Measurements from ENCODE around the gene GNAZ. TPM values are rescaled to one million over a fixed set of nuclear protein-coding genes. Genes with fewer than 3 reads are reported as not detected.
A peak's percentile ranks its signal among the peaks of the same experiment; 100 is the strongest.

The GNAZ gene
- total and polyA plus RNA-seq, 9 donors: 3.0 to 4.8 (median 3.7) TPM

DNA sequence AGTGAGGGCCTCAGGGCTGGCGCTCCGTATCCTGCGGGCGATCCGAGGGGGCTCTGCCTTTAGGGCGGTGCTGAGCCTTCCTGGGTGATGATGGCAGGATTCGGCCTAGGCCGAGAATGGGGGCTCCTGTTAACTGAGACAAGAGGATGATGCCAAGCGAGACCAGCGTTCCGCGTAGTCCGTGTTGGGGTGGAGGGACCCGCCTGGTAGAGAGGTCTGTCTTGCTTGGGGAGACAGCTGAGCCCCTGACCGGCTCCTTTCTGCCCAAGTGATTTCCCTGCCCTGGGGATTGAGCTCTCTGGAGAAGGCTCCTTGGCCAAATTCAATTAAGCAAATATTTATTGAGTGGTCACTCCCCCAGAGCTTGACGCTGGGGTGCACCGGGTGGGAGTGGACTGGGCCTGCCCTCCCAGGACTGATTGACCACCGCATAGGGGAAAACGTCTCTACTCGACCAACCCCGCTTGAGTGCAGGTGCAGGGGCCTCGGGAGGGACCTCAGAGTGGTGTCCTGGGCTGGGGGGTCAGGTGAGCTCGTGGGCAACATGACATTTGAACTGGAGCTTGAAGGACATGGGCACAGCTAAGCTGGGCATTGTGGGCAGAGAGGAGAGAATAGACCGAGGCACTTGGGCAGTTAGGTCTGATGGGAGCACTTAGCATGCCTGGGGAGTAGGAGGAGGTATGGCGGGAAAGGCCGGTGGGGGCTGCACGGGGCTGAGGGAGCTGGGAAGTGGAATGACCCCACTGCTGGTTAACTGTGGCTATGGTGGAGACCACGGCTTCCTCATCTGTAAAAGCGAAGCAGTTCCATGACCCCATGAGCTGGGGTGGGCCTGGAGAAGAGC, 1.1 kb downstream of the GNAZ start:
- Histone ChIP-seq H3K4me1 (ENCODE audit: control insufficient read depth, insufficient read depth, low read length) (peaks cover 20% of the 10 kb centered on the region), H3K36me3 (ENCODE audit: control insufficient read depth, insufficient read depth, low read length) (no peaks in the 10 kb centered on the region), H3K4me3 (ENCODE audit: low read length) (peak overlapping the region; percentile 35), H3K27me3 (ENCODE audit: control insufficient read depth, insufficient read depth, low read length) (peaks cover 47% of the 10 kb centered on the region), H3K9me3 (replicated peaks; ENCODE audit: control insufficient read depth, low read depth, low read length) (no peaks in the 10 kb centered on the region), H3K27ac (ENCODE audit: low read length) (no peak overlapping the region)
- DNase-seq: no peak
- 51% methylated on average over 17 of the region's 29 CpGs for WGBS (ENCODE audit: insufficient coverage)

- WGBS (ENCODE audit: insufficient coverage): 65% methylated on average over 5 of the region's 11 CpGs
- Histone ChIP-seq H3K4me3 (ENCODE audit: low read length) (no peak overlapping the region), H3K36me3 (ENCODE audit: control insufficient read depth, insufficient read depth, low read length) (no peaks in the 10 kb centered on the region), H3K27me3 (ENCODE audit: control insufficient read depth, insufficient read depth, low read length) (peaks cover 45% of the 10 kb centered on the region), H3K27ac (ENCODE audit: low read length) (no peak overlapping the region), H3K9me3 (replicated peaks; ENCODE audit: control insufficient read depth, low read depth, low read length) (no peaks in the 10 kb centered on the region), H3K4me1 (ENCODE audit: control insufficient read depth, insufficient read depth, low read length) (peaks cover 20% of the 10 kb centered on the region)
- DNase-seq: no peak
Measured at GRCh38 chr22:23072077-23072910, 2.0 kb downstream of the GNAZ start.

- H3K9me3 ChIP-seq (replicated peaks; ENCODE audit: control insufficient read depth, low read depth, low read length): no peaks in the 10 kb centered on the region
- no peaks in the 10 kb centered on the region for H3K36me3 ChIP-seq (ENCODE audit: control insufficient read depth, insufficient read depth, low read length)
- 68% methylated on average over 8 of the region's 11 CpGs for WGBS (ENCODE audit: insufficient coverage)
- H3K4me3 ChIP-seq (ENCODE audit: low read length): no peak overlapping the region
- DNase-seq: no peak
- H3K4me1 ChIP-seq (ENCODE audit: control insufficient read depth, insufficient read depth, low read length): peaks cover 20% of the 10 kb centered on the region
- no peak overlapping the region for H3K27ac ChIP-seq (ENCODE audit: low read length)
- H3K27me3 ChIP-seq (ENCODE audit: control insufficient read depth, insufficient read depth, low read length): peaks cover 43% of the 10 kb centered on the region
Measured at GRCh38 chr22:23072911-23073491, 2.7 kb downstream of the GNAZ start.

- Histone ChIP-seq H3K9me3 (replicated peaks; ENCODE audit: control insufficient read depth, low read depth, low read length) (no peaks in the 10 kb centered on the region), H3K36me3 (ENCODE audit: control insufficient read depth, insufficient read depth, low read length) (no peaks in the 10 kb centered on the region), H3K27ac (ENCODE audit: low read length) (no peak overlapping the region), H3K27me3 (ENCODE audit: control insufficient read depth, insufficient read depth, low read length) (peaks cover 37% of the 10 kb centered on the region), H3K4me3 (ENCODE audit: low read length) (no peak overlapping the region), H3K4me1 (ENCODE audit: control insufficient read depth, insufficient read depth, low read length) (peaks cover 20% of the 10 kb centered on the region)
- DNase-seq: no peak
- WGBS (ENCODE audit: insufficient coverage): 73% methylated on average over 12 of the region's 13 CpGs
Measured at GRCh38 chr22:23073526-23074229, 3.4 kb downstream of the GNAZ start.

DNA sequence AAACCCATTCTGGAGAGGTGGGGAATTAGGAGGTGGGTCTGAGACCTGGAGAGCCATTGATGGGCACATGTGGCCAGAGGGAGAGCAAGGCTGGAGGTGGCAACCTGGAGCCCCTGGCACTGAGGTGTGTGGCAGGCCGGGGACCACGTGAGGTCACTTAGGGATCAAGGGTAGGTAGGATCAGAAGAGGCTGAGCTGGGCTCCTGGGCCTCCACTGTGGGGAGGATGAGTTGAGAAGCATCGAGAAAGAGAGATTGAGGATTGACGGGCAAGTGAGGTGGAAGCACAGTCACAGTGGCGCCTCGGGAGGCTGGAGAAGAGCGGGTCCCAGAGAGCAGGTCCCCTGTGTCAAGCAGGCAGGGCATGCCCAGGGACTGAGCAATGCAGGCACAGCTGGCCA, 4.1 kb downstream of the GNAZ start:
- no peak for DNase-seq
- 93% methylated on average over 7 of the region's 7 CpGs for WGBS (ENCODE audit: insufficient coverage)
- peaks cover 16% of the 10 kb centered on the region for H3K4me1 ChIP-seq (ENCODE audit: control insufficient read depth, insufficient read depth, low read length)
- H3K4me3 ChIP-seq (ENCODE audit: low read length): no peak overlapping the region
- no peak overlapping the region for H3K27ac ChIP-seq (ENCODE audit: low read length)
- no peaks in the 10 kb centered on the region for H3K9me3 ChIP-seq (replicated peaks; ENCODE audit: control insufficient read depth, low read depth, low read length)
- H3K36me3 ChIP-seq (ENCODE audit: control insufficient read depth, insufficient read depth, low read length): no peaks in the 10 kb centered on the region
- H3K27me3 ChIP-seq (ENCODE audit: control insufficient read depth, insufficient read depth, low read length): peaks cover 32% of the 10 kb centered on the region

- H3K36me3 ChIP-seq (ENCODE audit: control insufficient read depth, insufficient read depth, low read length): no peaks in the 10 kb centered on the region
- WGBS (ENCODE audit: insufficient coverage): 100% methylated on average over 2 of the region's 4 CpGs
- no peaks in the 10 kb centered on the region for H3K9me3 ChIP-seq (replicated peaks; ENCODE audit: control insufficient read depth, low read depth, low read length)
- H3K27me3 ChIP-seq (ENCODE audit: control insufficient read depth, insufficient read depth, low read length): peaks cover 28% of the 10 kb centered on the region
- H3K4me3 ChIP-seq (ENCODE audit: low read length): no peak overlapping the region
- DNase-seq: no peak
- H3K4me1 ChIP-seq (ENCODE audit: control insufficient read depth, insufficient read depth, low read length): peaks cover 13% of the 10 kb centered on the region
- H3K27ac ChIP-seq (ENCODE audit: low read length): no peak overlapping the region
Measured at GRCh38 chr22:23075050-23075449, 4.7 kb downstream of the GNAZ start.

DNA sequence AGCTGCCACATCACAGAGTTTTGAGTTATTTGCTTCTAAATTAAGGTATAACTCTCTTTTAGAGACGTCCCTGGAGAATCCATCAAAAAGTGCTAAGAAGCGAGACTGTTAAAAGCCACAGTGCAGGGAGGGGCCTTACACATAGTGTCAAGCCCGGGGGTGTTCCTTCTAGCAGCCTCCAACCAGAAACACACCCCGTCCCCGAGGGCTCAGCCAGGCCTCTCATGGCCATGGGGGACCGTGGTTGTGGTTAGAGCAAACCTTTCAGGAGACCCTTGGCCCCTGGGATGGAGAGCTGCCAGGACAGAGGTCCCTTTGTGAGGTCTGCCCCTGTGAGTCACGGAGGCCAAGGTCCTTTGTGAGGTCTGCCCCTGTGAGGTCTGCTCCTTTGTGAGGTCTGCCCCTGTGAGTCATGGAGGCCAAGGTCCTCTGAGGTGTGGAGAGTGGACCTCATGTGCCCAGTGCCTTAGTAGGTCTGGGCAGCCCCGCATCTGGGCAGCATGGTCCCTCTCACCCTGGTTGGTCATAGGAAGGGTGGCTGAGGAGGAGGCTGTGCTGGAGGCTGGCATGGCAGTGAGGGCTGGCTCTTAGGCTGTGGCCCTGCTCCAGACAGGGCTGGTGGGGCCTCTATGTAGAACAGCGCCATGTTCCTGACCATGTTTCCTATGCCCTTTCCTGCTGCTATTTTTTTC, 5.4 kb downstream of the GNAZ start:
- Histone ChIP-seq H3K36me3 (ENCODE audit: control insufficient read depth, insufficient read depth, low read length) (no peaks in the 10 kb centered on the region), H3K27me3 (ENCODE audit: control insufficient read depth, insufficient read depth, low read length) (peaks cover 28% of the 10 kb centered on the region), H3K27ac (ENCODE audit: low read length) (no peak overlapping the region), H3K9me3 (replicated peaks; ENCODE audit: control insufficient read depth, low read depth, low read length) (no peaks in the 10 kb centered on the region), H3K4me1 (ENCODE audit: control insufficient read depth, insufficient read depth, low read length) (peaks cover 13% of the 10 kb centered on the region), H3K4me3 (ENCODE audit: low read length) (no peak overlapping the region)
- WGBS (ENCODE audit: insufficient coverage): 84% methylated on average over 4 of the region's 9 CpGs
- no peak for DNase-seq

DNA sequence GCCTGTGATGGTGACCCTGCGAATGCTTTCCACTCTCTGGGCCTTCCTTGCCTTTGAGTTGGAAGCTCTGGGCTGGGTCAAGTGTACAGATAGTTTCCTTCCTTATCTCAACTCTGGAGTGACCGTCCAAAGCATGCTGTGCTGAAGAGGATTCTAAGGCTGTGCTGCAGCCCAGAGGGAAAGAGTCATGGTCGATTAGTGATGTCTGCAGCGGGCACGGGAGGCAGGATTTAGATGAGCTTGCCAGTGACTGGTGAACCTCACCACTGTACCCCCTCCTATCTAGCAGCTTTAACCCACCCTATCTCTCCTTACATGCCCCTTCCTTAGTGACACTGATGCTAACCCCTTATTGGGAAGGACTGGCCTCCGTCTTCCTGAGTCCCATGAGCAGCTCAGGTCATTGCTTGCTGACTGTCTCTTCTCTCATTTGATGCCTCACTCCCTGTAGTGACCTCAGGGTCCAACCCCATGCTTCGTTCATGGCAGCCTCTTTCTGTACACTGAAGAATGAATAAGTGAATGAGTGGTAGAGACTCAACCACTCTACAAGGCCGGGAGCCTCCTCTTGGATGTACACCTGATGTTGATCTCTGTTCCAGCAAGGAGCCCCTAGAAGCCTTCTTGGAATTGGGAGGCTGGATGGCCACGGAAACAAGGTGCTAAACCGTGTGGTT, 6.7 kb downstream of the GNAZ start:
- Histone ChIP-seq H3K36me3 (ENCODE audit: control insufficient read depth, insufficient read depth, low read length) (no peaks in the 10 kb centered on the region), H3K4me3 (ENCODE audit: low read length) (no peak overlapping the region), H3K9me3 (replicated peaks; ENCODE audit: control insufficient read depth, low read depth, low read length) (no peaks in the 10 kb centered on the region), H3K27me3 (ENCODE audit: control insufficient read depth, insufficient read depth, low read length) (peaks cover 14% of the 10 kb centered on the region), H3K4me1 (ENCODE audit: control insufficient read depth, insufficient read depth, low read length) (peaks cover 5% of the 10 kb centered on the region), H3K27ac (ENCODE audit: low read length) (no peak overlapping the region)
- WGBS (ENCODE audit: insufficient coverage): 88% methylated on average over 6 of the region's 10 CpGs
- DNase-seq: no peak
